Measurements from ENCODE around the gene STPG3. TPM values are rescaled to one million over a fixed set of nuclear protein-coding genes. Genes with fewer than 3 reads are reported as not detected.
A peak's percentile ranks its signal among the peaks of the same experiment; 100 is the strongest.

The STPG3 gene
- total RNA-seq, 2 experiments from 2014 or later = not detected

- Histone ChIP-seq H3K4me1 (ENCODE audit: insufficient read depth, low read length) (peaks cover 25% of the 10 kb centered on the region), H3K9me3 (ENCODE audit: control insufficient read depth in 1 of 2, insufficient read depth in 1 of 2, low read length in 2 of 2) (no peaks in the 10 kb centered on the region), H3K27ac (ENCODE audit: low read depth in 1 of 2, low read length in 2 of 2) (no peak overlapping the region), H3K36me3 (ENCODE audit: insufficient read depth, low read length) (peaks cover 20% of the 10 kb centered on the region), H3K4me3 (ENCODE audit: low read length) (peak overlapping the region; percentile 90), H3K27me3 (ENCODE audit: control insufficient read depth in 1 of 2, insufficient read depth in 2 of 2, low read length in 2 of 2) (no peaks in the 10 kb centered on the region)
- Mint-ChIP-seq H3K4me1 (ENCODE audit: low read depth) (peaks cover 16% of the 10 kb centered on the region), H3K27me3 (no peaks in the 10 kb centered on the region), H3K4me3 (peak overlapping the region; percentile 94), H3K27ac (peak overlapping the region; percentile 49), H3K36me3 (ENCODE audit: low read depth) (peaks cover 12% of the 10 kb centered on the region), H3K9me3 (no peaks in the 10 kb centered on the region)
- intact Hi-C loops (cut with DNase I, micrococcal nuclease) = loop anchor here in 1 of 2 experiments (1.0 to 5.0 kb wide), 3 partner anchors 14 to 1288 kb away; partner anchors contain the start of genes EXD3, NOXA1 and TUBB4B
- CTCF ChIA-PET = interaction anchor here (1.0 to 2.9 kb wide), 4 partner anchors 13 to 220 kb away, joined by 3 to 18 read pairs (median 6); no protein-coding TSS in a partner anchor
- no peak for TF ChIP-seq CTCF (IDR thresholded peaks at IDR 0.05)
- DNase-seq (peak in 3 of 14 experiments; percentile 32 to 46 (median 39)), ATAC-seq (ENCODE audit: poor library complexity) (peak; percentile 26)
- POLR2A ChIA-PET = interaction anchor here (0.6 to 4.7 kb wide), 15 partner anchors 11 to 349 kb away, joined by 3 to 63 read pairs (median 5); partner anchors contain the start of genes ANAPC2, EXD3, MAN1B1 and NOXA1
These were observed 4.5 kb downstream of the STPG3 start for GRCh38 chr9:137255448-137256114.

GRCh38 chr9:137256362-137256761 lies 5.3 kb downstream of the STPG3 start:
- Histone ChIP-seq H3K4me1 (ENCODE audit: insufficient read depth, low read length) (peaks cover 25% of the 10 kb centered on the region), H3K36me3 (ENCODE audit: insufficient read depth, low read length) (peaks cover 20% of the 10 kb centered on the region), H3K9me3 (ENCODE audit: control insufficient read depth in 1 of 2, insufficient read depth in 1 of 2, low read length in 2 of 2) (no peaks in the 10 kb centered on the region), H3K4me3 (ENCODE audit: low read length) (peak overlapping the region; percentile 90), H3K27ac (ENCODE audit: low read depth in 1 of 2, low read length in 2 of 2) (no peak overlapping the region), H3K27me3 (ENCODE audit: control insufficient read depth in 1 of 2, insufficient read depth in 2 of 2, low read length in 2 of 2) (no peaks in the 10 kb centered on the region)
- no peak for TF ChIP-seq CTCF (IDR thresholded peaks at IDR 0.05)
- Mint-ChIP-seq H3K4me1 (ENCODE audit: low read depth) (peaks cover 16% of the 10 kb centered on the region), H3K27me3 (no peaks in the 10 kb centered on the region), H3K27ac (no peak overlapping the region), H3K9me3 (no peaks in the 10 kb centered on the region), H3K36me3 (ENCODE audit: low read depth) (peaks cover 13% of the 10 kb centered on the region), H3K4me3 (peak overlapping the region; percentile 94)
- ChIA-PET CTCF (interaction anchor here (0.9 to 2.1 kb wide), 3 partner anchors 20 to 221 kb away, joined by 3 to 7 read pairs (median 3); partner anchors contain the start of gene NRARP), POLR2A (interaction anchor here (0.6 to 4.7 kb wide), 8 partner anchors 11 to 170 kb away, joined by 3 to 63 read pairs (median 6); partner anchors contain the start of genes MAN1B1, RNF208, TPRN and TUBB4B)
- intact Hi-C loops (cut with DNase I, micrococcal nuclease) = loop anchor here in 1 of 2 experiments (5.0 kb wide), 1 partner anchor 1289 kb away; no protein-coding TSS in a partner anchor
- peak in 1 of 14 experiments; percentile 2 for DNase-seq
- no peak for ATAC-seq (ENCODE audit: poor library complexity)

GRCh38 chr9:137256856-137257255 lies 5.8 kb downstream of the STPG3 start:
- ATAC-seq (ENCODE audit: poor library complexity) (no peak), DNase-seq (peak in 1 of 14 experiments; percentile 1)
- H3K27me3 Mint-ChIP-seq = no peaks in the 10 kb centered on the region
- TF ChIP-seq CTCF (IDR thresholded peaks at IDR 0.05) = no peak
- H3K36me3 ChIP-seq (ENCODE audit: insufficient read depth, low read length) = peaks cover 20% of the 10 kb centered on the region
- ChIA-PET CTCF (interaction anchor here (0.9 to 2.1 kb wide), 2 partner anchors 20 to 45 kb away, joined by 3 to 7 read pairs; partner anchors contain the start of gene NRARP), POLR2A (interaction anchor here (0.6 to 4.7 kb wide), 3 partner anchors 17 to 171 kb away, joined by 3 to 63 read pairs (median 11); partner anchors contain the start of genes MAN1B1 and TUBB4B)
- H3K27me3 ChIP-seq (ENCODE audit: control insufficient read depth in 1 of 2, insufficient read depth in 2 of 2, low read length in 2 of 2) = no peaks in the 10 kb centered on the region
- H3K4me3 Mint-ChIP-seq = peak overlapping the region; percentile 94
- no peak overlapping the region for H3K4me3 ChIP-seq (ENCODE audit: low read length)
- H3K4me1 Mint-ChIP-seq (ENCODE audit: low read depth) = peaks cover 16% of the 10 kb centered on the region
- peaks cover 18% of the 10 kb centered on the region for H3K36me3 Mint-ChIP-seq (ENCODE audit: low read depth)
- H3K27ac Mint-ChIP-seq = no peak overlapping the region
- H3K9me3 ChIP-seq (ENCODE audit: control insufficient read depth in 1 of 2, insufficient read depth in 1 of 2, low read length in 2 of 2) = no peaks in the 10 kb centered on the region
- H3K27ac ChIP-seq (ENCODE audit: low read depth in 1 of 2, low read length in 2 of 2) = no peak overlapping the region
- intact Hi-C loops (cut with DNase I, micrococcal nuclease) = loop anchor here in 1 of 2 experiments (5.0 kb wide), 1 partner anchor 1290 kb away; no protein-coding TSS in a partner anchor
- no peaks in the 10 kb centered on the region for H3K9me3 Mint-ChIP-seq
- H3K4me1 ChIP-seq (ENCODE audit: insufficient read depth, low read length) = peaks cover 25% of the 10 kb centered on the region

Measured in CD4-positive, alpha-beta T cell (primary cell).